ENCODE results near the gene BAIAP2L2. TPM values are rescaled to one million over a fixed set of nuclear protein-coding genes. Genes with fewer than 3 reads are reported as not detected.
"Not testable (repeated sequence)": the region's sequence is repeated elsewhere in the genome, so short reads cannot be mapped to it uniquely, and the experiment has no call there.

Gene BAIAP2L2
- total RNA-seq, 1 donor from 2014 or later, result under 0.01 TPM

- no peak for DNase-seq (ENCODE audit: low read depth, low spot score)
Measured at GRCh38 chr22:38081941-38082828, 28.3 kb downstream of the BAIAP2L2 start.

- no peak for DNase-seq (ENCODE audit: low read depth, low spot score)
Measured at GRCh38 chr22:38081636-38081940, 28.9 kb downstream of the BAIAP2L2 start.

- no peak for DNase-seq (ENCODE audit: low read depth, low spot score)
Measured at GRCh38 chr22:38080850-38081635, 29.4 kb downstream of the BAIAP2L2 start.

DNA sequence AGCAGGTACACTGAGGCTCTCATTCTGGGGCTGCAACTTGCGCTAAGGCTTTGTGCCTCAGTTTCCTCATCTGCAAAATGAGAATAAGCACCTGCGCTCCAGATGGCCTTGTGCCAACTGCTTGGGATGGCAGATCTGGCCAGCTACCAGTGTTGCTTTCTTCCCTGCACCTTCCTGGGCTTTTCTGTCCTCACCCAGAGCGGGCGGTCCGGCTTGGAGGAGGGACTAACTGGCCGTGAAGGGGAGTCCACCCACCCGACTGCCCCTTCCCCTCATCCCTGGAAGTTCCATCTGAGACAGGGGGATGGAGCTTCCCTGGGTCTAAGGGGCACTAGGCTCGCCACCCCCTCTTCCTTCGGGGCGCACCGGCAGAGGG is 30.0 kb downstream of the BAIAP2L2 start:
- DNase-seq (ENCODE audit: low read depth, low spot score), result no peak

GRCh38 chr22:38079804-38080203 is 30.7 kb downstream of the BAIAP2L2 start:
- DNase-seq (ENCODE audit: low read depth, low spot score), result no peak

DNA sequence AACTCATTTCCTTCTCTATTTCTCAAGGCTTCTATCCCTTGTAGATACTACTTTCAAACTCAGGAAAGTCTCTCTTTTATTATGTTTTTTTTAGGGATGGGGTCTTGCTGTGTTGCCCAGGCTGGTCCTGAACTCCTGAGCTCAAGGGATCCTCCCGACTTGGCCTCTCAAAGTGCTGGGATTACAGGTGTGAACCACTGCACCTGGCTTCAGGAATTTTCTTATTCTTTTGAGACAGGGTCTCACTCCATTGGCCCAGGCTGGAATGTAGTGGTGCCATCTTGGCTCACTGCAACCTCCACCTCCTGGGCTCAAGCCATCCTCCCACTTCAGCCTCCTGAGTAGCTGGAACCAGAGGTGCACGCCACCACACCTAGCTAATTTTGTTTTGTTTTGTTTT is 31.3 kb downstream of the BAIAP2L2 start:
- not testable (repeated sequence) for DNase-seq (ENCODE audit: low read depth, low spot score)

DNA sequence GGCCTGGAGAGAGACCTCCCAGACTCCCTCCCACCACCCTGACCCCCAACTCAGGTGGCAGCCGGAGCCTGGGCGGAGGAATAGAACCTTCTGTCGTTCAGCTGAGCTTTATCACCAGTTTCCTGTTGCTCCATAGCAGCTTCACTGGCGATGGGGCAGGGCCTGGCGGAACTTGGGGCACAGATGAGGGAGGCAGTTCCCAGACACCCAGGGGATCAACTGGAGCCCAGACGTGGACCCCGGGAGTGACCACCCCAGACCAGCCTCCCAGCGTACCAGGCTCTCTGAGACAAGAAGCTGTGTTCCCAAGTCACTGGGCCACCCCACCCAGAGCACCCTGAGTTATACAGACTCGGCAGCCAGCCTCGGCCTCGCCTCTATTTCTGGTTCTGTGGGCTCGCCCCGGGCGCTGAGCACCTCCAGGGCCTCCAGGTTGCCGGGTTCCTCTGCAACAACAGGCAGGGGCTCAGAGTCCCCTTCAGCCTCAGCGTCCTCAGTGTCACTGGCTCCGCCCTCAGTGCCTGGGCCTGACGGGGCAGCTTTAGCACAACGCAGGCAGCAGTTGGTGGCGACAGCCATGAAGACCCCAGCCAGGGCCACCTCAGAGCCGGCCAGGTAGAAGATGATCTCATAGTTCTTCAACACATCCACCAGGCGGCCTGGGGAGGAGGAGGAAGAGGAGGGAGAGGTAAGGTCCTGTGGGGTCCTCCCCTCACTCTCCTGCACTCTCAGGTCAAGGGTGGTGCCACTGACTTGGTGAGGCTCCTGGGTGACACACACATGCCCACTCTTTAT is 32.2 kb downstream of the BAIAP2L2 start:
- DNase-seq (ENCODE audit: low read depth, low spot score), result no peak

DNA sequence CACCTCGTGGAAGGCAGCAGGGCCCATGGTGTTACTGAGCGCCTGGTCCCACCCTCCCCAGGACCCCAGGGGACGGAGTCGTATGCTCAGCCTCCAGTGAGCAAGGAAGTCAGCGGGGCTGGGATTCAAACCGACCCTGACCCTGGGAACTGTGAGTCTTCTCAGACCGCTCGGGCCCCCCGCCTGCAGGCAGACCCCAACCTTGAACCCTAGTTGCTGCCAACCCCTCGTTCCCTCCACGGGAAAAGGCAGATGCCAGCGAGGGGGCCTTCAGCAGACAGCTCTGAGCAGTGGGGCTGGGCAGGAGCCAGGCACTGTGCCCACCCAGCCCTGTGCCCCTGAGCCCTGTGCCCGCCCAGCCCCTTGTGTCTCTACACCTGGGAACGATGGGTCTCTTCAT is 32.9 kb downstream of the BAIAP2L2 start:
- no peak for DNase-seq (ENCODE audit: low read depth, low spot score)

DNA sequence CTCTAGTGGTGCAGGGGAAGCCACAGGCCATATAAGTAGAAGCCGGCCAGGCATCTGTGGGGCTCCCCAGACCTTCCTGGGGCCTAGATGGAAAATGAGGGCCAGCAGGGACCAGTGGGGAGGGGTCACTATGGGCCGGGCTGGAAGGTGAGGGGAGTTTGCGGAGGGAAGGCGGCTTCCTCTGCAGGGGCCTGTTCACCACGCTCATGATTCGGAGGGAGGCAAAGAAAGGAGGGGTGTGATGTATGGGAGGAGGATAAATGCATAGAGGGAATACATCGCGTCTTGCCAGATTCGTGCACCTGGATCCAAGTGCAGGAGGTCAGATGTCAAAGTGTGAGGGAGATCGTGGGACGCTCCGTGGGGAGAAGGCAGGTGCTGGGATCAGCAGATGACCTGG is 33.4 kb downstream of the BAIAP2L2 start:
- DNase-seq (ENCODE audit: low read depth, low spot score), result no peak

DNA sequence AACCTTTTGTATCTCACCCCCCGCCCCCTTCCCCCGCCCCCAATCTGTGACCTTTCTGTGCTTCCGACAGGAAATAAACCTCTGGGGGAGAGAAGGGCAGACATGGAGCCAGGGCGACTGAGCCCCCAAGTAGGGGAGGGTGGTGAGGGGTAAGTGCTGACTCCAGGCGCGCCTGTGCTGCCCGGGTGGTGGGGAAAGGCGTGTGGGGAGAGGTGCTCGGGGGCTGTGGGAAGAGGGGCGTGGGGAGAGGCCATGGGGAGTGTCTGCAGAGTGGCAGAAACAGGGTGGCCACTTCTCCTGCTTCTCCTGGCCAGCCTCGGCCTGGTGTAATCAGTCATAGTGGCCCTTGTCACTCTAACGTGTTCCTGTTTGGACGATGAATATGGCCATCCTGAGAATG is 34.5 kb downstream of the BAIAP2L2 start:
- no peak for DNase-seq (ENCODE audit: low read depth, low spot score)

GRCh38 chr22:38075105-38075825 is 35.2 kb downstream of the BAIAP2L2 start:
- DNase-seq (ENCODE audit: low read depth, low spot score), result no peak

DNA sequence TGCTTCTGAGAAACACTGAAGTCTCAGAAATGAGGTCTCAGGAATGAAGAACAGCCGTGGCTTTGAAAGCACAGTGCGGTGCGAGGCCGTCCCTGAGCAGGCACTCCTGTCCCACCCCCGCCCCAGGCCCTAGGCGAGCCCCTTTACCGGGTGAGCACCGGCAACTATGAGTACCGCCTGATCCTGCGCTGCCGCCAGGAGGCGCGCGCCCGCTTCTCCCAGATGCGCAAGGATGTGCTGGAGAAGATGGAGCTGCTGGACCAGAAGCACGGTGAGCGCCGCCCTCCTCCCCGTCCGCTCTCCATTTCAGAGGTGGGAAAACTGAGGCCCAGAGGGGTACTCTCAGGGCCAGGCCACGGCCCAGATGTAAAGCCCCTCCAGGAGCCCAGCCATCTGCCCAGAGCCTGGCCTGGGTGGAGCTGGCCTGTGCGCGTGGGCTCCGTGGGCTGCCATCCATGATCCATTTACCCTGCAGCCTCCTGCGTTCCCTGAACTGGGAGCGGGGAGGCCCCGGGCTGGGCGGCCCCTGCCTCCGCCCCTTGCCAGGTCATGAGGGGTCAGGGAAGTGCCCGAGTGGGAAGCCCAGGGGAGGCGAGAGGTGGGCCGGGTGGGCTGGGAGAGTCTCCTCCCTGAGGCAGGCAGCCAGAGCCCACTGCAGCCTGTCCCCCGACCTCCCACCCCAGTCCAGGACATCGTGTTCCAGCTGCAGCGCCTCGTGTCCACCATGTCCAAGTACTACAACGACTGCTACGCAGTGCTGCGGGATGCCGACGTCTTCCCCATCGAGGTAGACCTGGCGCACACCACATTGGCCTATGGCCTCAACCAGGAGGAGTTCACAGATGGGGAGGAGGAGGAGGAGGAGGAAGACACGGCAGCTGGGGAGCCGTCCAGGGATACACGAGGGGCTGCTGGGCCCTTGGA is 36.0 kb downstream of the BAIAP2L2 start:
- DNase-seq (ENCODE audit: low read depth, low spot score), result no peak

DNA sequence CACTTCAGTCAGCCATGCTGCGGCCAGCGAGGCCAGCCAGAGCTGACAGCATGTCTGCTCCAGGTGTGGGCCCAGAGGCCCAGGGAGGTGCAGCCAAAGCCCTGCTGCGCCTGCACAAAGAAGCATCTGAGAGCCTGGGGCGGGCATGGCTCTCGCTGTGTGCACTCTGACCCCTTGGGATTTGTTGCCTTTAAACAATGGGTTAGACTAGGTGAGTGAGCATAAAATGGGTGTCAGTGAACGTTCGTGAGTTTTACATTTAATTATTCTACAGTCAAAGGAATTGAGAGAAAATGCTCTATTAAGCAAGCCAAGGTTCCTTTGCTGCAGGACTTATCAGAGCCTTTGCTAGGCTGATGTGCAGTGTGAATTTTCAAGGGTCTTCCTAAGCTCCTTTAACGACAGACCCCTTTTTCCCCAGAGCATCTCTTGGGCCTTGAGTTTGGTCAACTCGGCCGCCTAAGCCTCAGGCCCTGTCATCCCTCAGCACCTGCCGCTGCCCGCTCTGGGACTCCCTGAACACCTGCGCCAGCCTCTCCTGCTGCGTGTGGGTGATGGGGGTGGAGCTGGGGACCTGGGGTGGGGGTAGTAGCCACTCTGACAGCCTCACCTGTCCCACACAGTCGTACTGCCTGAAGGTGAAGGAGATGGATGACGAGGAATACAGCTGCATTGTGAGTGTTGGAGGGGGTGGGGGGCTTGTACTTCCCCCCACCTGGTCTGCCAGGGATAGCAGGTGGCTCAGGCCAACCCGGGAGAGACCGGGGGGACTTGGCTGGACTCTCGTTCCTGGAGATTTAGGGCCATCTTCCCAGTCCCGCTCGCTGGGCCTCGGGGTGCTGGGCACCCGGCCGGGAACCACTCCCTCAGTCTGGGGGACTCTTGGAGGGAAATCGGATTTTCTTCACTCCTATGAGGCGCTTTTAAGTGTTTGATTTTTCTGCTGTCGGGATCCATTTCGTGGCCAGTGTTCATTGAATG is 37.0 kb downstream of the BAIAP2L2 start:
- DNase-seq (ENCODE audit: low read depth, low spot score), result no peak

- DNase-seq (ENCODE audit: low read depth, low spot score), result no peak
Measured at GRCh38 chr22:38072322-38073149, 37.9 kb downstream of the BAIAP2L2 start.

DNA sequence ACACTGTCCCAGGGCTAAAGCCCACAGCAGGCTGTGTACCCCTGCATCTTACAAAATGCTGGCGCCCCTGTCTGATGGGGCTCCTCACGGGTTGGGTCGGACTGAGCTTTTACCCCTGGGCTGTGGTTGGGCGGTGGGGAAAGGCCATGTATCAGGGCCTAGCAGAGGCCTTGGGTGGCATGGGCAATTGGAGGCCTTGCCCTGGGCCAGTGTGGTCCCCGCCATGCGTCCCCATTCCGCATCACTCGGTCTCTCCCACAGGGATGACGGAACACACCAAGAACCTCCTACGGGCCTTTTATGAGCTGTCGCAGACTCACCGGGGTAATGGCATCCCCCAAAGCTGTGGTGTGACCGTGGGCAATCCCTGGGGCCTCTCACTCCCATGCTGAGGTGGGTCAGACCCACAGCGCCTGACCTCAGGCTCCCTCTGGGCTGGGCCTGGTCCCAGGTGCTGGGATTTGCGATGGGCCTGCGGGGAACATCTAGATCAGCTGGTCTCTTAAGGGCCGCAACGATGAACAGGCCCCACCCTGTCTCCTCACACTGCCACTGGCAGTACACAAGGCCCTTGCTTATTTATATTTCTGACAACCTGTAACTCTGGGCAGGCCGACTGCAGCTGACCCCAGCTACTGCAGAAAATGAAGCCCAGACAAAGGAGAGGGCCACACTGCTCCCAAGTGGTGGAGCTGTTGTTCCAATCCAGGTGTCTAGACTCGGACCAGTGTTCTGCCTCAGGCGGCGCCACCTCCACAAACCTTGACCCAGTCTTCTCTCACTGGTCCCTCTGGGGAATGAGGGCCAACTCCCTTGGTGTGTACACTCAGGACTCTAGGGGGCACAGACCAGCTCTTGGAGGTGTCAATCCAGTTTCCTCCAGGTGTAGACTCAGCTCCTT is 38.8 kb downstream of the BAIAP2L2 start:
- DNase-seq (ENCODE audit: low read depth, low spot score), result no peak

DNA sequence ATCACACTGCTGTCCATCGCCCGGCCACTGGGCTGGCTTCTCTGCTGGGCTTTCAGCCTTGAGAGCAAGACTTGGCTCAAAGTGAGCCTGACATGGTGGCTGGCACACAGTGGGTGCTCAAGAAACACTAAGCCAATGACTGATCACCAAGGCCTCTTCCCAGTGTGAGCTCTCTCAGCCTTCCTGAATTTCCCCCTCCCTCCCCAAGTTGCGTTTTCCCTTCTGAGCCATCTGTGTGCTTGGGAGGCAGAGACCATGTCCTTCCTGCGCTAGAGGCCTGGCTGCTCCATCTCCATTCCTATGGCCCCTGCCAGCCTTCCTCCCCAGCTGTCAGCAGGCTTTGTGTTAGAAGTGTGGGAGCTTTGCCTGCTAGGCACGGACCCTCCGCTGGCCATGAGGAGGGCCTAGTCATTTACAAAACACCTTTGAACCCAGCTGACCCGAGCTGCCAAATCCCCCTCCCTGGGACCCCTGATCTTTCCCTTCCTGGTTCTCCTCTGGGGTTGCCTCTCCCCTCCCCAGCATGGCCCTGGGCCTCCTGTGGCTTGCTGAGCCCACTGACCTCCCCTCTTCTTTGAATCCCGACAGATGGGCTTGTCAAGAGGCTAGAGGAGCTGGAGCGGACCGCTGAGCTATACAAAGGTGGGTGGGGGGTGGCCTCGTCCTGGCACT is 40.1 kb downstream of the BAIAP2L2 start:
- no peak for DNase-seq (ENCODE audit: low read depth, low spot score)

Measured in pulmonary artery endothelial cell (primary cell).